OCI-LY1 (cell line): ENCODE data around the gene HCST.

ENCODE experiments used
- EZH2 ChIP-seq: fragments of 200-600 bp; sonication (generic), shearing (Covaris generic); IDR thresholded peaks from 2 replicates; pipeline ENCODE4 v1.8.0; 2017; ENCODE audit warnings: borderline replicate concordance, mixed run types, mild to moderate bottlenecking, antibody characterized with exemption, low read length, moderate library complexity, mixed read lengths
- TF ChIP-seq, protein P1 (sequence below): fragments of 200-600 bp; sonication (generic), shearing (Covaris generic); IDR thresholded peaks from 2 replicates; pipeline ENCODE4 v1.5.1; 2017; ENCODE audit warnings: mild to moderate bottlenecking, antibody characterized with exemption, low read length, moderate library complexity, mixed read lengths

DNA sequence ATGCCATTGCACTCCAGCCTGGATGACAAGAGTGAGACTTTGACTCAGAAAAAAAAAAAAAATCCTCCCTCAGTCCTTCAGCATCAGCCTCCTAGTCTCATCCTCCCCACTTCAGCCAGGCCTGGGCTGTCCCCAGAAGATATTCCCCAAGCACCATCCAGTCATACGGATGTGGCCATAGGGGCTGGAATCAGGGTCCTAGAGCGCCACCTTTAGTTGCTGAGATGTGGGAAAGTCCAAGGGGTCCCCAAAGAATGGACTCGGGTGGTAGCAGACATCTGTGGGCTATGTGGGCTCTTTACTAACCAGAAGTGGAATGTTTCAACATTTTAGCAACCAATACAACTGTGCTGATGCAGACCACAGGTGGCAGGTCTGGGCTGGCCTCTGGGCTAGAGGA is 8.8 kb downstream of the HCST start:
- TF ChIP-seq, protein P1, sequence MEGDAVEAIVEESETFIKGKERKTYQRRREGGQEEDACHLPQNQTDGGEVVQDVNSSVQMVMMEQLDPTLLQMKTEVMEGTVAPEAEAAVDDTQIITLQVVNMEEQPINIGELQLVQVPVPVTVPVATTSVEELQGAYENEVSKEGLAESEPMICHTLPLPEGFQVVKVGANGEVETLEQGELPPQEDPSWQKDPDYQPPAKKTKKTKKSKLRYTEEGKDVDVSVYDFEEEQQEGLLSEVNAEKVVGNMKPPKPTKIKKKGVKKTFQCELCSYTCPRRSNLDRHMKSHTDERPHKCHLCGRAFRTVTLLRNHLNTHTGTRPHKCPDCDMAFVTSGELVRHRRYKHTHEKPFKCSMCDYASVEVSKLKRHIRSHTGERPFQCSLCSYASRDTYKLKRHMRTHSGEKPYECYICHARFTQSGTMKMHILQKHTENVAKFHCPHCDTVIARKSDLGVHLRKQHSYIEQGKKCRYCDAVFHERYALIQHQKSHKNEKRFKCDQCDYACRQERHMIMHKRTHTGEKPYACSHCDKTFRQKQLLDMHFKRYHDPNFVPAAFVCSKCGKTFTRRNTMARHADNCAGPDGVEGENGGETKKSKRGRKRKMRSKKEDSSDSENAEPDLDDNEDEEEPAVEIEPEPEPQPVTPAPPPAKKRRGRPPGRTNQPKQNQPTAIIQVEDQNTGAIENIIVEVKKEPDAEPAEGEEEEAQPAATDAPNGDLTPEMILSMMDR: peak; percentile 20; the same call in 1 of the 2 replicates
- TF ChIP-seq EZH2: no peak
